ENCODE results near the gene DEFB132.

GRCh38 chr20:277496-277781 lies 19.9 kb downstream of the DEFB132 start:
- TF ChIP-seq, protein P1, sequence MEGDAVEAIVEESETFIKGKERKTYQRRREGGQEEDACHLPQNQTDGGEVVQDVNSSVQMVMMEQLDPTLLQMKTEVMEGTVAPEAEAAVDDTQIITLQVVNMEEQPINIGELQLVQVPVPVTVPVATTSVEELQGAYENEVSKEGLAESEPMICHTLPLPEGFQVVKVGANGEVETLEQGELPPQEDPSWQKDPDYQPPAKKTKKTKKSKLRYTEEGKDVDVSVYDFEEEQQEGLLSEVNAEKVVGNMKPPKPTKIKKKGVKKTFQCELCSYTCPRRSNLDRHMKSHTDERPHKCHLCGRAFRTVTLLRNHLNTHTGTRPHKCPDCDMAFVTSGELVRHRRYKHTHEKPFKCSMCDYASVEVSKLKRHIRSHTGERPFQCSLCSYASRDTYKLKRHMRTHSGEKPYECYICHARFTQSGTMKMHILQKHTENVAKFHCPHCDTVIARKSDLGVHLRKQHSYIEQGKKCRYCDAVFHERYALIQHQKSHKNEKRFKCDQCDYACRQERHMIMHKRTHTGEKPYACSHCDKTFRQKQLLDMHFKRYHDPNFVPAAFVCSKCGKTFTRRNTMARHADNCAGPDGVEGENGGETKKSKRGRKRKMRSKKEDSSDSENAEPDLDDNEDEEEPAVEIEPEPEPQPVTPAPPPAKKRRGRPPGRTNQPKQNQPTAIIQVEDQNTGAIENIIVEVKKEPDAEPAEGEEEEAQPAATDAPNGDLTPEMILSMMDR (conservative IDR thresholded peaks at IDR 0.05; ENCODE audit: low read depth, low read length): no peak
- TF ChIP-seq USF2 (IDR thresholded peaks at IDR 0.05; ENCODE audit: low read depth, low read length): no peak
- TF ChIP-seq NFE2L2 (IDR thresholded peaks at IDR 0.05; ENCODE audit: low read depth, low read length): no peak
- TF ChIP-seq CHD1 (IDR thresholded peaks at IDR 0.05; ENCODE audit: low read depth, low read length): no peak
- no peak for TF ChIP-seq RAD21 (IDR thresholded peaks at IDR 0.05; ENCODE audit: low read length)
- no peak for TF ChIP-seq POLR2A (IDR thresholded peaks at IDR 0.05; ENCODE audit: low read depth, low read length)
- no peak for TF ChIP-seq MXI1 (IDR thresholded peaks at IDR 0.05; ENCODE audit: borderline replicate concordance, low read depth, low read length)
- no peak for TF ChIP-seq BHLHE40 (IDR thresholded peaks at IDR 0.05; ENCODE audit: low read depth, low read length)
